GM18520 (cell line): ENCODE measurements around the gene H1-8.

Source experiments
- ATAC-seq: cut with Tn5 transposase; IDR thresholded peaks from one replicate; pipeline ENCODE4 v1.9.1; 2021; ENCODE audit not compliant: unreplicated experiment

The H1-8 gene

GRCh38 chr3:129571605-129572547 is 28.9 kb downstream of the H1-8 start:
- ATAC-seq = no peak

- ATAC-seq = no peak
Measured at GRCh38 chr3:129572603-129573002, 29.6 kb downstream of the H1-8 start.

GRCh38 chr3:129573493-129573892 is 30.5 kb downstream of the H1-8 start:
- no peak for ATAC-seq

GRCh38 chr3:129574206-129574605 is 31.2 kb downstream of the H1-8 start:
- no peak for ATAC-seq

GRCh38 chr3:129575233-129575996 is 32.4 kb downstream of the H1-8 start:
- no peak for ATAC-seq

- ATAC-seq = no peak
Measured at GRCh38 chr3:129575997-129576384, 33.0 kb downstream of the H1-8 start.

- ATAC-seq = no peak
Measured at GRCh38 chr3:129576514-129577352, 33.8 kb downstream of the H1-8 start.

GRCh38 chr3:129577366-129577765 is 34.4 kb downstream of the H1-8 start:
- no peak for ATAC-seq

GRCh38 chr3:129577925-129578786 is 35.2 kb downstream of the H1-8 start:
- no peak for ATAC-seq

GRCh38 chr3:129579991-129580390 is 37.0 kb downstream of the H1-8 start:
- no peak for ATAC-seq

- no peak for ATAC-seq
Measured at GRCh38 chr3:129581623-129582022, 38.6 kb downstream of the H1-8 start.

GRCh38 chr3:129582799-129583198 is 39.8 kb downstream of the H1-8 start:
- ATAC-seq = no peak

- no peak for ATAC-seq
Measured at GRCh38 chr3:129583289-129583688, 40.3 kb downstream of the H1-8 start.

- no peak for ATAC-seq
Measured at GRCh38 chr3:129584631-129585030, 41.7 kb downstream of the H1-8 start.

GRCh38 chr3:129585949-129586657 is 43.1 kb downstream of the H1-8 start:
- no peak for ATAC-seq

GRCh38 chr3:129586746-129587430 is 43.9 kb downstream of the H1-8 start:
- no peak for ATAC-seq

GRCh38 chr3:129587566-129588210 is 44.7 kb downstream of the H1-8 start:
- ATAC-seq = no peak

GRCh38 chr3:129590215-129590614 is 47.2 kb downstream of the H1-8 start:
- no peak for ATAC-seq

- ATAC-seq = no peak
Measured at GRCh38 chr3:129591932-129592331, 49.0 kb downstream of the H1-8 start.
